Karpas-422 (cell line): ENCODE measurements around the gene UBR3. TPM values are rescaled to one million over a fixed set of nuclear protein-coding genes. Genes with fewer than 3 reads are reported as not detected.

Experiments
- DNase-seq: peaks from one replicate; pipeline ENCODE4 v3.0.0-alpha.2; 2015
- H2AFZ ChIP-seq: fragments of 200-600 bp; sonication (generic); 2 replicates; pipeline ENCODE4 v1.6.1; 2014; ENCODE audit warnings: antibody characterized with exemption, low read length, mixed read lengths
- H3K27ac ChIP-seq: fragments of 200-600 bp; sonication (generic); 2 replicates; pipeline ENCODE4 v1.5.1; 2014; ENCODE audit warnings: mild to moderate bottlenecking, low read length, moderate library complexity
- H3K27me3 ChIP-seq: fragments of 200-600 bp; sonication (generic); 2 replicates; pipeline ENCODE4 v1.6.1; 2014; ENCODE audit warnings: low read length, mixed read lengths
- H3K36me3 ChIP-seq: fragments of 200-600 bp; sonication (generic); 2 replicates; pipeline ENCODE4 v1.6.1; 2014; ENCODE audit warnings: low read length, mixed read lengths; ENCODE audit not compliant: insufficient read depth
- H3K4me1 ChIP-seq: fragments of 200-600 bp; sonication (generic); 2 replicates; pipeline ENCODE4 v1.6.1; 2014; ENCODE audit warnings: mild to moderate bottlenecking, low read length, mixed read lengths
- H3K4me2 ChIP-seq: fragments of 200-600 bp; sonication (generic); 2 replicates; pipeline ENCODE4 v1.6.1; 2014; ENCODE audit warnings: low read length, low read depth, mild to moderate bottlenecking; ENCODE audit not compliant: poor library complexity, severe bottlenecking
- H3K4me3 ChIP-seq: fragments of 200-600 bp; sonication (generic); 2 replicates; pipeline ENCODE4 v1.5.1; 2014; ENCODE audit warnings: mild to moderate bottlenecking, antibody characterized with exemption, low read length, mixed read lengths
- H3K79me2 ChIP-seq: fragments of 200-600 bp; sonication (generic); 2 replicates; pipeline ENCODE4 v1.6.1; 2014; ENCODE audit warnings: mild to moderate bottlenecking, low read length, mixed read lengths
- H3K9ac ChIP-seq: fragments of 200-600 bp; sonication (generic); 2 replicates; pipeline ENCODE4 v1.6.0; 2014; ENCODE audit warnings: low read length
- H3K9me2 ChIP-seq: fragments of 200-600 bp; sonication (generic), shearing (Covaris generic); replicated peaks from 2 replicates; pipeline ENCODE4 v1.6.0; 2014; ENCODE audit warnings: mild to moderate bottlenecking, low read length, moderate library complexity; ENCODE audit not compliant: insufficient read depth
- H3K9me3 ChIP-seq: fragments of 300-700, 200-600 bp; sonication (generic); 2 replicates; pipeline ENCODE4 v1.6.1; 2014; ENCODE audit warnings: low read length, mixed read lengths
- H4K20me1 ChIP-seq: fragments of 200-600 bp; sonication (generic); 2 replicates; pipeline ENCODE4 v1.6.1; 2014; ENCODE audit warnings: mild to moderate bottlenecking, antibody characterized with exemption, low read length, low read depth; ENCODE audit not compliant: insufficient read depth
- total RNA-seq: library from RNA; depleted of rRNA; stranded (reverse); fragments of >200 nt; shearing (Covaris generic); gene quantifications from 2 replicates; pipeline ENCODE4 v1.2.3, GENCODE V29; 2014; ENCODE audit warnings: low replicate concordance; rRNA removed

Gene UBR3, protein sequence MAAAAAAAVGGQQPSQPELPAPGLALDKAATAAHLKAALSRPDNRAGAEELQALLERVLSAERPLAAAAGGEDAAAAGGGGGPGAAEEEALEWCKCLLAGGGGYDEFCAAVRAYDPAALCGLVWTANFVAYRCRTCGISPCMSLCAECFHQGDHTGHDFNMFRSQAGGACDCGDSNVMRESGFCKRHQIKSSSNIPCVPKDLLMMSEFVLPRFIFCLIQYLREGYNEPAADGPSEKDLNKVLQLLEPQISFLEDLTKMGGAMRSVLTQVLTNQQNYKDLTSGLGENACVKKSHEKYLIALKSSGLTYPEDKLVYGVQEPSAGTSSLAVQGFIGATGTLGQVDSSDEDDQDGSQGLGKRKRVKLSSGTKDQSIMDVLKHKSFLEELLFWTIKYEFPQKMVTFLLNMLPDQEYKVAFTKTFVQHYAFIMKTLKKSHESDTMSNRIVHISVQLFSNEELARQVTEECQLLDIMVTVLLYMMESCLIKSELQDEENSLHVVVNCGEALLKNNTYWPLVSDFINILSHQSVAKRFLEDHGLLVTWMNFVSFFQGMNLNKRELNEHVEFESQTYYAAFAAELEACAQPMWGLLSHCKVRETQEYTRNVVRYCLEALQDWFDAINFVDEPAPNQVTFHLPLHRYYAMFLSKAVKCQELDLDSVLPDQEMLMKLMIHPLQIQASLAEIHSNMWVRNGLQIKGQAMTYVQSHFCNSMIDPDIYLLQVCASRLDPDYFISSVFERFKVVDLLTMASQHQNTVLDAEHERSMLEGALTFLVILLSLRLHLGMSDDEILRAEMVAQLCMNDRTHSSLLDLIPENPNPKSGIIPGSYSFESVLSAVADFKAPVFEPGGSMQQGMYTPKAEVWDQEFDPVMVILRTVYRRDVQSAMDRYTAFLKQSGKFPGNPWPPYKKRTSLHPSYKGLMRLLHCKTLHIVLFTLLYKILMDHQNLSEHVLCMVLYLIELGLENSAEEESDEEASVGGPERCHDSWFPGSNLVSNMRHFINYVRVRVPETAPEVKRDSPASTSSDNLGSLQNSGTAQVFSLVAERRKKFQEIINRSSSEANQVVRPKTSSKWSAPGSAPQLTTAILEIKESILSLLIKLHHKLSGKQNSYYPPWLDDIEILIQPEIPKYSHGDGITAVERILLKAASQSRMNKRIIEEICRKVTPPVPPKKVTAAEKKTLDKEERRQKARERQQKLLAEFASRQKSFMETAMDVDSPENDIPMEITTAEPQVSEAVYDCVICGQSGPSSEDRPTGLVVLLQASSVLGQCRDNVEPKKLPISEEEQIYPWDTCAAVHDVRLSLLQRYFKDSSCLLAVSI (N-terminal part only)
- total RNA-seq = 26.7 and 50.8 TPM in 2 replicates

DNA sequence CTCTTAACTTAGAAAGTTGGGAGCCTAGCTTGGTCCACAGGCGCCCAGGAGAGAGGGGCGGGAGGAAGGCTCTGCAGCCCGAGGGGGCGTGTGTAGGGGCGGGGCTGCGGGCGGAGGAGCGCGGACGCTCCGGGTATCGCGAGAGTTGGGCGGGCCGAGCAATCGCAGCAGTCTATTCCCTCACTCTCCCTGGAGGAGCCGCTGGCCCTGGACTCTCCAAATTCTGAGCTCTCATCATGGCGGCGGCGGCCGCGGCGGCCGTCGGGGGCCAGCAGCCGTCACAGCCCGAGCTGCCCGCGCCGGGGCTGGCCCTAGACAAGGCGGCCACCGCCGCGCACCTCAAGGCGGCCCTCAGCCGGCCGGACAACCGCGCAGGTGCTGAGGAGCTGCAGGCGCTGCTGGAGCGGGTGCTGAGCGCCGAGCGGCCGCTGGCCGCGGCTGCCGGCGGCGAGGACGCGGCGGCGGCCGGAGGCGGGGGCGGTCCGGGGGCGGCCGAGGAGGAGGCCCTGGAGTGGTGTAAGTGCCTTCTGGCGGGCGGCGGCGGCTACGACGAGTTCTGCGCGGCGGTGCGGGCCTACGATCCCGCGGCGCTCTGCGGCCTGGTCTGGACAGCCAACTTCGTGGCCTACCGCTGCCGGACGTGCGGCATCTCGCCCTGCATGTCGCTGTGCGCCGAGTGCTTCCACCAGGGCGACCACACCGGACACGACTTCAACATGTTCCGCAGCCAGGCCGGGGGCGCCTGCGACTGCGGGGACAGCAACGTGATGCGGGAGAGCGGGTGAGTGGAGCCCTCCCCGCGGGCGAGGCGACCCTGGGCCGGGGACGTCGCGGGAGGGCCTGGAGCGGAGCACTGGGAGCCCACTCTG is at the start of gene UBR3:
UBR3 (plus strand) TSS at position 183 of the 869 bp plus-strand sequence; CDS start at position 237, 54 bp downstream.
- DNase-seq = peak; percentile 96
- Histone ChIP-seq H3K79me2 (peaks cover 69% of the 10 kb centered on the region), H3K27ac (no peak within 1 kb of the TSS)

GRCh38 chr2:169778446-169778845 is 48.8 kb upstream of the UBR3 start:
- Histone ChIP-seq H3K9ac (no peak overlapping the region), H3K9me2 (no peaks in the 10 kb centered on the region), H2AFZ (no peak overlapping the region), H3K36me3 (no peaks in the 10 kb centered on the region), H4K20me1 (no peaks in the 10 kb centered on the region), H3K4me1 (no peaks in the 10 kb centered on the region; the same call in 1 of the 2 replicates), H3K4me2 (no peak overlapping the region), H3K4me3 (no peak overlapping the region), H3K9me3 (no peaks in the 10 kb centered on the region), H3K79me2 (no peaks in the 10 kb centered on the region), H3K27ac (no peak overlapping the region), H3K27me3 (no peaks in the 10 kb centered on the region)
- no peak for DNase-seq

More for the DNA sequence above, at the start of gene UBR3:
- H3K4me1 ChIP-seq = peaks cover 30% of the 10 kb centered on the region
- no peak within 1 kb of the TSS for H2AFZ ChIP-seq
- H3K27me3 ChIP-seq = no peaks in the 10 kb centered on the region
- H3K36me3 ChIP-seq = peaks cover 15% of the 10 kb centered on the region; the same call in 1 of the 2 replicates
- H3K9ac ChIP-seq = peak within 1 kb of the TSS; percentile 80
- peaks cover 14% of the 10 kb centered on the region; the same call in 1 of the 2 replicates for H4K20me1 ChIP-seq
- no peaks in the 10 kb centered on the region for H3K9me2 ChIP-seq
- peak within 1 kb of the TSS; percentile 66 for H3K4me2 ChIP-seq
- H3K9me3 ChIP-seq = no peaks in the 10 kb centered on the region
- H3K4me3 ChIP-seq = peak within 1 kb of the TSS; percentile 84

- Histone ChIP-seq H3K27me3 (no peaks in the 10 kb centered on the region), H3K9me2 (no peaks in the 10 kb centered on the region), H4K20me1 (no peaks in the 10 kb centered on the region), H3K9me3 (no peaks in the 10 kb centered on the region), H3K4me2 (no peak overlapping the region), H3K9ac (no peak overlapping the region), H3K79me2 (no peaks in the 10 kb centered on the region), H3K4me3 (no peak overlapping the region), H3K4me1 (no peaks in the 10 kb centered on the region), H2AFZ (no peak overlapping the region), H3K27ac (no peak overlapping the region), H3K36me3 (no peaks in the 10 kb centered on the region)
- DNase-seq = no peak
These were observed 45.8 kb upstream of the UBR3 start for GRCh38 chr2:169781249-169782013.

DNA sequence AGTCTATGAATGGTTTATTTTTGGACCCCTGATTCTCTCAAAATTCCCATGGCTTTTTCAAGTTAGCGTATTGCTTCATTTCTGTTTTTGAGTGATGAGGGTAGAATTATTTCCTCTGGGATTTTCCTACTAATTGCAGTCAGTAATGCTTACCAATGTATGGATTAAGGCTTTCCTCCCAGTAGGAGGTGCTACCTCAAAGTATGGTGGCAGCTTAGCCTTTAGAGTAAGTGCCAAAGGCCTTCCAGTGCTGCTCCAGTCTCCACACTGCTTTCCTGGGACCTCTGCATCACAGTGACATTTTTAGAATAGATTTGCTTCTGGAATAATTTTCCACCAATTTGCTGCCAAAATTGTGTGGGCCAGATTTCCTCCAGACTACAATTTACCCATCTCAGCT is 44.7 kb upstream of the UBR3 start:
- no peak for DNase-seq
- Histone ChIP-seq H3K4me2 (no peak overlapping the region), H3K9me2 (no peaks in the 10 kb centered on the region), H3K27ac (no peak overlapping the region), H2AFZ (no peak overlapping the region), H3K4me1 (no peaks in the 10 kb centered on the region), H3K9me3 (no peaks in the 10 kb centered on the region), H4K20me1 (no peaks in the 10 kb centered on the region), H3K79me2 (no peaks in the 10 kb centered on the region), H3K9ac (no peak overlapping the region), H3K27me3 (no peaks in the 10 kb centered on the region), H3K36me3 (no peaks in the 10 kb centered on the region), H3K4me3 (no peak overlapping the region)

DNA sequence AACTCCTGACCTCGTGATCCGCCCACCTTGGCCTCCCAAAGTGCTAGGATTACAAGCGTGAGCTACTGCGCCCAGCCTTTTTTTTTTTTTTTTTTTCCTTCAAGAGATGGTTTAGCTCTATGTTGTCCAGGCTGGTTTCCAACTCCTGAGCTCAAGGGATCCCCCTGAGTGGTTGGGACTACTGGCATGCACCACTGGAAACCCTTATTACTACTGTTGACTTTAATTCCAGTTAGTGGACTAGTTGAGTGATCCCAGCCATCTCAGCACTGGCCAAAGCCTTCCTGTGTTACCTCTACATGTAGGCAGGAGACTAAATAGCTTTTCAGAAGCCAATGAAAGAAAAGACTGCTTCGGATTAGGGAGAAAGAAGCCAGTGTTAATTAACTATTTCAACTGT is 36.7 kb upstream of the UBR3 start:
- Histone ChIP-seq H3K79me2 (no peaks in the 10 kb centered on the region), H4K20me1 (no peaks in the 10 kb centered on the region), H3K4me3 (no peak overlapping the region), H2AFZ (no peak overlapping the region), H3K4me2 (no peak overlapping the region), H3K9me2 (no peaks in the 10 kb centered on the region), H3K27me3 (no peaks in the 10 kb centered on the region), H3K9me3 (no peaks in the 10 kb centered on the region), H3K27ac (no peak overlapping the region), H3K4me1 (peaks cover 10% of the 10 kb centered on the region), H3K36me3 (no peaks in the 10 kb centered on the region), H3K9ac (no peak overlapping the region)
- DNase-seq = no peak

GRCh38 chr2:169795181-169795580 is 32.1 kb upstream of the UBR3 start:
- Histone ChIP-seq H3K4me1 (peaks cover 11% of the 10 kb centered on the region), H3K27ac (no peak overlapping the region), H3K36me3 (no peaks in the 10 kb centered on the region), H3K9ac (no peak overlapping the region), H3K9me2 (no peaks in the 10 kb centered on the region), H3K4me3 (no peak overlapping the region), H2AFZ (no peak overlapping the region), H3K4me2 (no peak overlapping the region), H3K79me2 (peaks cover 14% of the 10 kb centered on the region), H3K9me3 (no peaks in the 10 kb centered on the region), H3K27me3 (no peaks in the 10 kb centered on the region), H4K20me1 (peaks cover 7% of the 10 kb centered on the region; the same call in 1 of the 2 replicates)
- DNase-seq = no peak

DNA sequence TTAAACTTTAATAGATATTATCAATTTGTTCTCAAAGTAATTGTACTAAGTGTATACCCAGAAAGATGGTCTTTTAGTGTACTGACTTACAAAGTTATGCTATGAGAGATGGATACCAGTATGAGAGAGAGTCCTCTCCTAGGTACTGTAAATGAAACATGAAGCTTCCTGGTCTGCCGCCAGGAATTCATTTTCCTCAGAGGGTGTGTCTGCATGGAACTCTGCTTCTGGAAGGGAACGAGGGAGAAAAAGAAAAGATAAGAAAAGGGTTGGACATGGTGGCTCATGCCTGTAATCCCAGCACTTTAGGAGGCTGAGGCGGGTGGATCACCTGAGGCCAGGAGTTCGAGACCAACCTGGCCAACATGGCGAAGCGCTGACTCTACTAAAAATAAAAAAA is 30.8 kb upstream of the UBR3 start:
- H2AFZ ChIP-seq = no peak overlapping the region
- H3K36me3 ChIP-seq = peaks cover 6% of the 10 kb centered on the region; the same call in 1 of the 2 replicates
- H3K4me3 ChIP-seq = no peak overlapping the region
- H3K4me1 ChIP-seq = peaks cover 22% of the 10 kb centered on the region
- peaks cover 27% of the 10 kb centered on the region for H3K79me2 ChIP-seq
- no peaks in the 10 kb centered on the region for H3K9me3 ChIP-seq
- no peaks in the 10 kb centered on the region for H3K27me3 ChIP-seq
- no peak overlapping the region for H3K4me2 ChIP-seq
- H3K27ac ChIP-seq = no peak overlapping the region
- H3K9me2 ChIP-seq = no peaks in the 10 kb centered on the region
- no peak overlapping the region for H3K9ac ChIP-seq
- no peak for DNase-seq
- H4K20me1 ChIP-seq = peaks cover 7% of the 10 kb centered on the region; the same call in 1 of the 2 replicates
